Measurements from ENCODE around the gene IL18. TPM values are rescaled to one million over a fixed set of nuclear protein-coding genes. Genes with fewer than 3 reads are reported as not detected.
"Not testable (repeated sequence)": the region's sequence is repeated elsewhere in the genome, so short reads cannot be mapped to it uniquely, and the experiment has no call there.

Gene IL18
- total and polyA plus RNA-seq, 5 experiments from 2014 or later: 0.16 to 0.19 TPM; not detected in 3

- Mint-ChIP-seq H3K36me3 (peaks cover 8 to 35% (median 10%) of the 10 kb centered on the region in 3 donors), H3K4me3 (no peak overlapping the region), H3K27me3 (no peaks in the 10 kb centered on the region), H3K4me1 (peaks cover 0 to 7% (median 0%) of the 10 kb centered on the region in 4 donors), H3K27ac (peak overlapping the region in 1 of 10 donors; percentile 22), H3K9me3 (no peaks in the 10 kb centered on the region)
- DNase-seq (no peak), ATAC-seq (no peak)
- POLR2A ChIA-PET: no interaction called here
Measured at GRCh38 chr11:112100462-112100861, 63.4 kb downstream of the IL18 start.

DNA sequence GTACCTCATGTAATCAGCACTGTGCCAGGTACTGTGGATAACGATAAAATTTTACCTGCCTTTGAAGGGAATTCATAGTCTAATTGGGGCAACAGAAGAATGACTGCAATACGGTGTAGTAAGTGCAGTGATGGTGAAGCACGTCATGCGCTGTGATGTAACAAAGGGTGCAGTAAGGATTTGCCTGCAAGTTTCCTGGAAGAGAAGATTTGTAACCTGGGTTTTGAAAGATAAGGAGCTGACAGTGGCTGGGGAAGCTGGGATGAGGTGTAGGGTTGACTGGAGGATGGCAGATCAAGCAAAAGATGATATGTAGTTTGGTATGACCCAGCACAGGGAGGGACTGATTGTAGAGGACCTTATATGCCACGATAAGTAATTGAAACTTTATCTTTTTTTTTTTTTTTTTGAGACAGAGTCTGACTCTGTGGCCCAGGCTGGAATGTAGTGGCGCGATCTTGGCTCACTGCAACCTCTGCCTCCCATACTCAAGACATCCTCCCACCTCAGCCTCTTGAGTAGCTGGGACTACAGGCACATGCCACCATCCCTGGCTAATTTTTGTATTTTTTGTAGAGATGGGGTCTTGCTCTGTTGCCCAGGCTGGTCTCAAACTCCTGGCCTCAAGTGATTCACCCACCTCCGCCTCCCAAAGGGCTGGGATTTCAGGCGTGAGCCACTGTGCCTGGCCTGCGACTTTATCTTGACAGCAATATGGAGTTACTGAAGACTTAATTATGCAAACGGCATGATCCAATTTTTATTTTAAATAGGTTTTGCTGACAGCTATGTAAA is 66.0 kb downstream of the IL18 start:
- no peaks in the 10 kb centered on the region for H3K27me3 Mint-ChIP-seq
- H3K9me3 Mint-ChIP-seq: no peaks in the 10 kb centered on the region
- peak overlapping the region in 2 of 10 donors; percentile 13 to 33 for H3K27ac Mint-ChIP-seq
- DNase-seq: no peak
- H3K36me3 Mint-ChIP-seq: peaks cover 8 to 54% (median 16%) of the 10 kb centered on the region in 3 donors
- peaks cover 0 to 7% (median 0%) of the 10 kb centered on the region in 4 donors for H3K4me1 Mint-ChIP-seq
- POLR2A ChIA-PET: no interaction called here
- ATAC-seq: no peak
- no peak overlapping the region for H3K4me3 Mint-ChIP-seq

- ATAC-seq: no peak
- POLR2A ChIA-PET: interaction anchor here (0.7 kb wide), 1 partner anchor 1121 kb away, joined by 4 read pairs; no protein-coding TSS in a partner anchor
- H3K4me3 Mint-ChIP-seq: no peak overlapping the region
- no peak for DNase-seq
- H3K36me3 Mint-ChIP-seq: peaks cover 17 to 68% (median 20%) of the 10 kb centered on the region in 3 donors
- H3K9me3 Mint-ChIP-seq: no peaks in the 10 kb centered on the region
- no peaks in the 10 kb centered on the region for H3K27me3 Mint-ChIP-seq
- peaks cover 0 to 12% (median 3%) of the 10 kb centered on the region in 4 donors for H3K4me1 Mint-ChIP-seq
- H3K27ac Mint-ChIP-seq: no peak overlapping the region
Measured at GRCh38 chr11:112096194-112096593, 67.7 kb downstream of the IL18 start.

GRCh38 chr11:112095302-112095701 is 68.6 kb downstream of the IL18 start:
- H3K4me3 Mint-ChIP-seq, ATAC-seq, H3K27ac Mint-ChIP-seq, DNase-seq, H3K27me3 Mint-ChIP-seq, POLR2A ChIA-PET, H3K9me3 Mint-ChIP-seq: not testable (repeated sequence)
- H3K36me3 Mint-ChIP-seq: peaks cover 21 to 73% (median 21%) of the 10 kb centered on the region in 3 donors
- peaks cover 0 to 12% (median 6%) of the 10 kb centered on the region in 4 donors for H3K4me1 Mint-ChIP-seq

Other genes starting within 250 kb of the IL18 start
- gene C11orf52, start 245.2 kb downstream of the IL18 start, total RNA-seq: not detected
- gene C11orf52, start 245.2 kb downstream of the IL18 start, polyA plus RNA-seq: not detected
- 1 to 10 TPM in 1 of 2 experiments, under 1 TPM in 1; 0.80 to 1.2 TPM for gene DIXDC1, start 226.8 kb downstream of the IL18 start, total RNA-seq
- 1 to 10 TPM in 1 of 3 donors, under 1 TPM in 2; 0.27 to 5.7 (median 0.81) TPM for gene DIXDC1, start 226.8 kb downstream of the IL18 start, polyA plus RNA-seq
- 10 to 100 TPM; 20.0 to 20.5 TPM for gene DLAT, start 138.7 kb downstream of the IL18 start, total RNA-seq
- 10 to 100 TPM; 22.4 to 26.1 (median 24.5) TPM for gene DLAT, start 138.7 kb downstream of the IL18 start, polyA plus RNA-seq
- not detected for gene PIH1D2, start 90.1 kb downstream of the IL18 start, total RNA-seq
- gene PIH1D2, start 90.1 kb downstream of the IL18 start, polyA plus RNA-seq: under 1 TPM in 2 of 3 donors, not detected in 1; 0.50 to 0.87 TPM
- 10 to 100 TPM; 21.5 to 21.7 TPM for gene NKAPD1, start 89.8 kb downstream of the IL18 start, total RNA-seq
- gene NKAPD1, start 89.8 kb downstream of the IL18 start, polyA plus RNA-seq: 10 to 100 TPM in 1 of 3 donors, 1 to 10 TPM in 2; 9.8 to 12.6 (median 10.0) TPM
- gene TIMM8B, start 77.3 kb downstream of the IL18 start, total RNA-seq: 10 to 100 TPM; 26.2 to 33.3 TPM
- 10 to 100 TPM; 58.0 to 75.2 (median 69.1) TPM for gene TIMM8B, start 77.3 kb downstream of the IL18 start, polyA plus RNA-seq
- gene SDHD, start 77.2 kb downstream of the IL18 start, total RNA-seq: 10 to 100 TPM; 71.5 to 76.9 TPM
- gene SDHD, start 77.2 kb downstream of the IL18 start, polyA plus RNA-seq: 100 to 1,000 TPM; 167 to 191 (median 181) TPM
- under 1 TPM in 1 of 2 experiments, not detected in 1; 0.44 TPM for gene TEX12, start 3.3 kb upstream of the IL18 start, total RNA-seq
- not detected for gene TEX12, start 3.3 kb upstream of the IL18 start, polyA plus RNA-seq
- 1 to 10 TPM; 1.9 to 2.3 TPM for gene BCO2, start 11.4 kb upstream of the IL18 start, total RNA-seq
- not detected for gene BCO2, start 11.4 kb upstream of the IL18 start, polyA plus RNA-seq
- gene PTS, start 62.3 kb upstream of the IL18 start, total RNA-seq: 10 to 100 TPM; 28.7 to 30.8 TPM
- gene PTS, start 62.3 kb upstream of the IL18 start, polyA plus RNA-seq: 1 to 10 TPM; 4.6 to 7.6 (median 5.3) TPM
- not detected for gene PLET1, start 96.8 kb upstream of the IL18 start, total RNA-seq
- gene PLET1, start 96.8 kb upstream of the IL18 start, polyA plus RNA-seq: not detected

All from naive thymus-derived CD8-positive, alpha-beta T cell (primary cell).